22Rv1 (cell line): Measurements from ENCODE around the gene GOLGA8J.

Experiments
- ZFX ChIP-seq: fragments of 450-650 bp; IDR thresholded peaks from 2 replicates; pipeline ENCODE4 v1.6.1; 2017; ENCODE audit warnings: antibody characterized with exemption, borderline replicate concordance
- TF ChIP-seq, protein P1 (sequence below): fragments of 450-650 bp; IDR thresholded peaks from 2 replicates; pipeline ENCODE4 v1.5.1; 2017; ENCODE audit warnings: mild to moderate bottlenecking

DNA sequence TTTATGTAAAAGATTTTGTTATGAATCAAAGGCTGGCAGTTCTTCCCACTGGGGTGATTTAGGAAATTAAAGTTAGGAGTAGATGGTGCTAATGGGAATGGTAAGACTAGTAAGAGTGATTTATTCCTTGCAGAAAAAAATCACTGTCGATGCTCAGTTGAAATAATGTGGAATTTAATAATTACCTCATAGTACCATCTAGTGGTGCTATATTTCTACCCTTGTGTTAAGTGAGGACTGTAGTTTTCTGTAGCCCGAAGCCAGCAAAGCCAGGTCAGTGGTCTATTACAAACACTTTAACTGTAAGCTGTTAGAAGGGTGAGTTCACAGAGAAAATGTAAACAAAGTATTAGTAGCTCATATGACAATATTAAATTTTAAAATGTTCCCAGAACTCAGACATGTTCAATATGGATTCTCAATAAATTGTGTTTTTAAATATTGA lies 39.5 kb upstream of the GOLGA8J start:
- TF ChIP-seq, protein P1, sequence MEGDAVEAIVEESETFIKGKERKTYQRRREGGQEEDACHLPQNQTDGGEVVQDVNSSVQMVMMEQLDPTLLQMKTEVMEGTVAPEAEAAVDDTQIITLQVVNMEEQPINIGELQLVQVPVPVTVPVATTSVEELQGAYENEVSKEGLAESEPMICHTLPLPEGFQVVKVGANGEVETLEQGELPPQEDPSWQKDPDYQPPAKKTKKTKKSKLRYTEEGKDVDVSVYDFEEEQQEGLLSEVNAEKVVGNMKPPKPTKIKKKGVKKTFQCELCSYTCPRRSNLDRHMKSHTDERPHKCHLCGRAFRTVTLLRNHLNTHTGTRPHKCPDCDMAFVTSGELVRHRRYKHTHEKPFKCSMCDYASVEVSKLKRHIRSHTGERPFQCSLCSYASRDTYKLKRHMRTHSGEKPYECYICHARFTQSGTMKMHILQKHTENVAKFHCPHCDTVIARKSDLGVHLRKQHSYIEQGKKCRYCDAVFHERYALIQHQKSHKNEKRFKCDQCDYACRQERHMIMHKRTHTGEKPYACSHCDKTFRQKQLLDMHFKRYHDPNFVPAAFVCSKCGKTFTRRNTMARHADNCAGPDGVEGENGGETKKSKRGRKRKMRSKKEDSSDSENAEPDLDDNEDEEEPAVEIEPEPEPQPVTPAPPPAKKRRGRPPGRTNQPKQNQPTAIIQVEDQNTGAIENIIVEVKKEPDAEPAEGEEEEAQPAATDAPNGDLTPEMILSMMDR, result peak; percentile 22; the same call in 1 of the 2 replicates
- TF ChIP-seq ZFX, result no peak
